Upper lobe of left lung (tissue), 4 donors: ENCODE data around the gene CRISP3.

ENCODE experiments used
- POLR2A ChIP-seq, 4 donors: fragments of 450-650 bp; IDR thresholded peaks; one replicate each; pipeline ENCODE4 v1.5.1; 2016 to 2017; ENCODE audit warnings: antibody characterized with exemption in 4 of 4, mild to moderate bottlenecking in 2 of 4
- POLR2AphosphoS5 ChIP-seq, 2 donors: sonication (generic); formaldehyde crosslinking; IDR thresholded peaks; one replicate each; pipeline ENCODE4 v1.5.1; 2017; ENCODE audit warnings: antibody characterized with exemption in 2 of 2
- TF ChIP-seq, protein P1 (sequence below), 6 experiments: fragments of 450-650 bp in 4 of 6; fragments of 200-600 bp in 2 of 6; sonication (generic) in 2 of 6; IDR thresholded peaks; one replicate each; pipeline ENCODE4 v1.5.1; 2016 to 2019; ENCODE audit warnings: antibody characterized with exemption in 6 of 6

DNA sequence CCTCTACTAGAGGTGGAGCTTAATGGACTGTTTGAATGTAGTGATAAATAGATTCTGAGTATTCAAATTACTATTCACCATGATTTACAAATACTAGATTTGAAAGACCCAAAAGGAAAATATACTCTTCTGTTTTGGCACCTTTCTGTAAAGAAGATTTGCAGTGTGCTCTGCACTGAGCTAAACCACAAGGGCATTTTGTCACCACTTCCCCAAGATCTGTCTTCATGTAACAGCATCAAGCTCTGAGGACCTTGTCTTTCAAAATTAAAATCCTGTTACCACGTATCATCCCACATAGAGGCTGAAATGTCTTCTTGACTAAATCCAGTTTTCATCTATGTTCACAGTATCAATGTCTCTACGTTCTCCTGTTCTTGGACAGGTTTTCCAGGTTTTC, 46.2 kb upstream of the CRISP3 start:
- TF ChIP-seq POLR2A (IDR thresholded peaks at IDR 0.05) (no peak), POLR2AphosphoS5 (IDR thresholded peaks at IDR 0.05) (no peak)
- TF ChIP-seq, protein P1, sequence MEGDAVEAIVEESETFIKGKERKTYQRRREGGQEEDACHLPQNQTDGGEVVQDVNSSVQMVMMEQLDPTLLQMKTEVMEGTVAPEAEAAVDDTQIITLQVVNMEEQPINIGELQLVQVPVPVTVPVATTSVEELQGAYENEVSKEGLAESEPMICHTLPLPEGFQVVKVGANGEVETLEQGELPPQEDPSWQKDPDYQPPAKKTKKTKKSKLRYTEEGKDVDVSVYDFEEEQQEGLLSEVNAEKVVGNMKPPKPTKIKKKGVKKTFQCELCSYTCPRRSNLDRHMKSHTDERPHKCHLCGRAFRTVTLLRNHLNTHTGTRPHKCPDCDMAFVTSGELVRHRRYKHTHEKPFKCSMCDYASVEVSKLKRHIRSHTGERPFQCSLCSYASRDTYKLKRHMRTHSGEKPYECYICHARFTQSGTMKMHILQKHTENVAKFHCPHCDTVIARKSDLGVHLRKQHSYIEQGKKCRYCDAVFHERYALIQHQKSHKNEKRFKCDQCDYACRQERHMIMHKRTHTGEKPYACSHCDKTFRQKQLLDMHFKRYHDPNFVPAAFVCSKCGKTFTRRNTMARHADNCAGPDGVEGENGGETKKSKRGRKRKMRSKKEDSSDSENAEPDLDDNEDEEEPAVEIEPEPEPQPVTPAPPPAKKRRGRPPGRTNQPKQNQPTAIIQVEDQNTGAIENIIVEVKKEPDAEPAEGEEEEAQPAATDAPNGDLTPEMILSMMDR (IDR thresholded peaks at IDR 0.05), result no peak
